ENCODE results near the gene GPANK1. TPM values are rescaled to one million over a fixed set of nuclear protein-coding genes. Genes with fewer than 3 reads are reported as not detected.

Gene GPANK1
- total RNA-seq, 1 donor from 2014 or later = 30.1 TPM

DNA sequence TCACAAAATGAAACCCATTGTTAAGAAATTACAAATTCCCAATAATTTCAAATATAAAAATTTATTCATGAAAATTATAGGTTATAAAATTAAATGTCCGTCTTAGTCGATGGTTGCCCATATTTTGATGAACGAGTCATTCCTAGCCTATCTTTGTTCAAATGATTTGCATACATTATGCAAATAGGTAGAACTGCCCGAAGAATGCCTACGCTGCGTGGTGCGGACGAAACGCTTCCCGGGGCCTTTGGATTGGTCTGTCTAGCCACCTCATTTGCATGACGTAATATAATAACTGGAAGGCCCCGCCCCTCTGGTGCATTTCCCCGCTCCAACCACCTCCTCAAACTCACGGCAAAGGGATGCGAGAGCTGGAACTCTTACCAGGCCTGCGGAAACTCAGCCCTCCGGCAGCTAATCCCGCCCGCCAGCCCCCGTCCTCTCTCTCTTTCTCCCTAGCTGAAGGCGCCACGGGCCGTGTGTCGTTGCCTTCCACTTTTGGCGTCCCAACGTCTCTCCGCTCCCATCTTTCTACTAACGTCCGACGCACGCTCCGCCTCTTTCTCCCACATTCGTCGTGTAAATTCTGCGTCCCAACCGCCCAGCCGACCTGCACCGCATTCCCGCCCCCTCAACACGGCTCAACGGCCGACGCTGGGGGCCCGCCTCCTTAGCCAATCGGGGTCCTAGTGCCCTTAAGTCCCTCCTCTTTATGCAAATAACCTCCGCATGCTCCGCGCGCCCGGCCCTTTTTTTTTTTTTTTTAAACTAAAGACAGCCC, 44.8 kb downstream of the GPANK1 start:
- H3K4me3 Mint-ChIP-seq (ENCODE audit: unreplicated experiment) = peak overlapping the region; percentile 95
- H3K9me3 Mint-ChIP-seq (ENCODE audit: unreplicated experiment) = peaks cover 4% of the 10 kb centered on the region
- TF ChIP-seq, protein P1, sequence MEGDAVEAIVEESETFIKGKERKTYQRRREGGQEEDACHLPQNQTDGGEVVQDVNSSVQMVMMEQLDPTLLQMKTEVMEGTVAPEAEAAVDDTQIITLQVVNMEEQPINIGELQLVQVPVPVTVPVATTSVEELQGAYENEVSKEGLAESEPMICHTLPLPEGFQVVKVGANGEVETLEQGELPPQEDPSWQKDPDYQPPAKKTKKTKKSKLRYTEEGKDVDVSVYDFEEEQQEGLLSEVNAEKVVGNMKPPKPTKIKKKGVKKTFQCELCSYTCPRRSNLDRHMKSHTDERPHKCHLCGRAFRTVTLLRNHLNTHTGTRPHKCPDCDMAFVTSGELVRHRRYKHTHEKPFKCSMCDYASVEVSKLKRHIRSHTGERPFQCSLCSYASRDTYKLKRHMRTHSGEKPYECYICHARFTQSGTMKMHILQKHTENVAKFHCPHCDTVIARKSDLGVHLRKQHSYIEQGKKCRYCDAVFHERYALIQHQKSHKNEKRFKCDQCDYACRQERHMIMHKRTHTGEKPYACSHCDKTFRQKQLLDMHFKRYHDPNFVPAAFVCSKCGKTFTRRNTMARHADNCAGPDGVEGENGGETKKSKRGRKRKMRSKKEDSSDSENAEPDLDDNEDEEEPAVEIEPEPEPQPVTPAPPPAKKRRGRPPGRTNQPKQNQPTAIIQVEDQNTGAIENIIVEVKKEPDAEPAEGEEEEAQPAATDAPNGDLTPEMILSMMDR (IDR thresholded peaks at IDR 0.05; ENCODE audit: partially characterized antibody, unreplicated experiment) = no peak
- H3K4me1 Mint-ChIP-seq (ENCODE audit: low read depth, unreplicated experiment) = peaks cover 20% of the 10 kb centered on the region
- peaks cover 4% of the 10 kb centered on the region for H3K36me3 Mint-ChIP-seq (ENCODE audit: unreplicated experiment)
- peaks cover 6% of the 10 kb centered on the region for H3K27me3 Mint-ChIP-seq (ENCODE audit: unreplicated experiment)
- peak; percentile 89 for DNase-seq
- peak overlapping the region; percentile 99 for H3K27ac Mint-ChIP-seq (ENCODE audit: unreplicated experiment)

GRCh38 chr6:31617010-31617409, 47.8 kb downstream of the GPANK1 start:
- TF ChIP-seq, protein P1 (IDR thresholded peaks at IDR 0.05; ENCODE audit: partially characterized antibody, unreplicated experiment) = no peak
- DNase-seq = no peak
- Mint-ChIP-seq H3K9me3 (ENCODE audit: unreplicated experiment) (peaks cover 4% of the 10 kb centered on the region), H3K4me3 (ENCODE audit: unreplicated experiment) (peak overlapping the region; percentile 3), H3K27ac (ENCODE audit: unreplicated experiment) (no peak overlapping the region), H3K36me3 (ENCODE audit: unreplicated experiment) (no peaks in the 10 kb centered on the region), H3K27me3 (ENCODE audit: unreplicated experiment) (peaks cover 6% of the 10 kb centered on the region), H3K4me1 (ENCODE audit: low read depth, unreplicated experiment) (peaks cover 5% of the 10 kb centered on the region)

GRCh38 chr6:31615748-31616147, 49.0 kb downstream of the GPANK1 start:
- Mint-ChIP-seq H3K4me3 (ENCODE audit: unreplicated experiment) (no peak overlapping the region), H3K27me3 (ENCODE audit: unreplicated experiment) (no peaks in the 10 kb centered on the region), H3K27ac (ENCODE audit: unreplicated experiment) (no peak overlapping the region), H3K4me1 (ENCODE audit: low read depth, unreplicated experiment) (peaks cover 5% of the 10 kb centered on the region), H3K9me3 (ENCODE audit: unreplicated experiment) (peaks cover 2% of the 10 kb centered on the region), H3K36me3 (ENCODE audit: unreplicated experiment) (no peaks in the 10 kb centered on the region)
- TF ChIP-seq, protein P1 (IDR thresholded peaks at IDR 0.05; ENCODE audit: partially characterized antibody, unreplicated experiment) = no peak
- no peak for DNase-seq

- peaks cover 5% of the 10 kb centered on the region for H3K4me1 Mint-ChIP-seq (ENCODE audit: low read depth, unreplicated experiment)
- H3K27me3 Mint-ChIP-seq (ENCODE audit: unreplicated experiment) = no peaks in the 10 kb centered on the region
- H3K4me3 Mint-ChIP-seq (ENCODE audit: unreplicated experiment) = no peak within 1 kb of the TSS
- DNase-seq = no peak
- peak within 1 kb of the TSS; percentile 59 for H3K27ac Mint-ChIP-seq (ENCODE audit: unreplicated experiment)
- H3K36me3 Mint-ChIP-seq (ENCODE audit: unreplicated experiment) = no peaks in the 10 kb centered on the region
- TF ChIP-seq, protein P1 (IDR thresholded peaks at IDR 0.05; ENCODE audit: partially characterized antibody, unreplicated experiment) = no peak
- peaks cover 2% of the 10 kb centered on the region for H3K9me3 Mint-ChIP-seq (ENCODE audit: unreplicated experiment)
Observed at GRCh38 chr6:31614684-31615578, 49.9 kb downstream of the GPANK1 start, which contains the start of gene AIF1. Gene AIF1 (plus strand): TSS chr6:31615234. CDS start chr6:31615330, 96 bp downstream.
